ENCODE measurements around the gene SETD3.

GRCh38 chr14:99471731-99472130 lies 8.9 kb downstream of the SETD3 start:
- no peak for TF ChIP-seq CTCF (conservative IDR thresholded peaks at IDR 0.05 in 1 of 2, IDR thresholded peaks at IDR 0.05 in 1 of 2; ENCODE audit: low read depth in 1 of 2, low read length in 2 of 2)
- no peak for TF ChIP-seq EZH2 (IDR thresholded peaks at IDR 0.05; ENCODE audit: low read length, missing control alignments)
